ENCODE data around the gene SLC39A10. TPM values are rescaled to one million over a fixed set of nuclear protein-coding genes. Genes with fewer than 3 reads are reported as not detected.

SLC39A10 gene
- total and polyA plus RNA-seq, 9 of the 15 experiments (the other 6 are each of a cell fraction or from before 2014, with no cell fraction given): 12.5 to 40.1 (median 23.1) TPM

DNA sequence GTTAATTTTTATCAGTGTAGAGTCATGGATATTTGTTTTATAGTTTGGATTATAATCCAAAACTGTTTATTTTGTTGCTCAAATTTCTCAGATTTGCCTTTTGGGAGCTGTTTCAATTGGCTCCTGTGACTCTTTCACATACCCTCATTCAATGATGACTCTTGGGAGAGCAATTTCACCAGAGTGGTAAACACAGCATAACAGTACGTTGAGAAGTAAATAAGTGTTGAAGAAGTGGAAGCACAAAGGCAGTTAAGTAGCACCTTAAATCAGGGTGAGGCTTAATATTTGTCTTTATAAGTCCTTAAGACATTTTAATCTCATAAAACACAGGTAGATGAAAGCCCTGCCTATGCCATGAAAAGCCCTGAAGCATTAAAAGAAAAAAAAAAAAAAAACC is 17.1 kb upstream of the SLC39A10 start:
- H3K9me1 ChIP-seq (ENCODE audit: control insufficient read depth, insufficient read depth, low read length): no peaks in the 10 kb centered on the region
- H3K27me3 ChIP-seq (ENCODE audit: control insufficient read depth in 2 of 2, insufficient read depth in 2 of 2, low read length in 2 of 2): no peaks in the 10 kb centered on the region
- no peak overlapping the region for H3K4me3 ChIP-seq
- H3K4me2 ChIP-seq (ENCODE audit: insufficient read depth, low read length): no peak overlapping the region
- H3K9me3 ChIP-seq (replicated peaks; ENCODE audit: control insufficient read depth, insufficient read depth, low read depth, low read length): no peaks in the 10 kb centered on the region
- no TSS peak for BruUV-seq (replicated peaks)
- FAIRE-seq: no peak
- H2AFZ ChIP-seq (ENCODE audit: low read depth, low read length): no peak overlapping the region
- CTCF ChIA-PET (ENCODE audit: low intra/inter-chr PET ratio): no interaction called here
- H3K79me2 ChIP-seq (ENCODE audit: control insufficient read depth, insufficient read depth, low read length): no peaks in the 10 kb centered on the region
- no peak overlapping the region for H3K27ac ChIP-seq (ENCODE audit: extremely low read depth, low read depth, low read length)
- H3K36me3 ChIP-seq (ENCODE audit: control insufficient read depth, insufficient read depth, low read length): no peaks in the 10 kb centered on the region
- DNase-seq (ENCODE audit: extremely low read depth in 1 of 4, low spot score in 3 of 4): no peak
- no peak for ATAC-seq
- no peak overlapping the region for H3K9ac ChIP-seq (ENCODE audit: insufficient read depth in 1 of 2, low read depth in 2 of 2, low read length in 2 of 2)
- POLR2A ChIA-PET: no interaction called here
- in situ Hi-C loops (cut with MboI) (no loop called here), intact Hi-C loops (cut with micrococcal nuclease) (no loop called here)
- no peaks in the 10 kb centered on the region for H4K20me1 ChIP-seq (replicated peaks; ENCODE audit: control insufficient read depth, insufficient read depth, low read length)
- TF ChIP-seq ZKSCAN3 (CRISPR knock-in tag; IDR thresholded peaks at IDR 0.05) (no peak), TCF7L2 (IDR thresholded peaks at IDR 0.05; ENCODE audit: low read depth, low read length) (no peak), POLR2A (conservative IDR thresholded peaks at IDR 0.05) (no peak), FOXJ3 (CRISPR knock-in tag; IDR thresholded peaks at IDR 0.05) (no peak), HDAC3 (IDR thresholded peaks at IDR 0.05; ENCODE audit: borderline replicate concordance, partially characterized antibody) (no peak), ZNF324 (CRISPR knock-in tag; IDR thresholded peaks at IDR 0.05) (no peak), ZKSCAN1 (IDR thresholded peaks at IDR 0.05; ENCODE audit: low read depth, low read length) (no peak), MEF2A (IDR thresholded peaks at IDR 0.05; ENCODE audit: control insufficient read depth, low read depth, low read length) (no peak), STAG1 (CRISPR knock-in tag; IDR thresholded peaks at IDR 0.05; ENCODE audit: borderline replicate concordance) (no peak)
- TF ChIP-seq, protein P1, sequence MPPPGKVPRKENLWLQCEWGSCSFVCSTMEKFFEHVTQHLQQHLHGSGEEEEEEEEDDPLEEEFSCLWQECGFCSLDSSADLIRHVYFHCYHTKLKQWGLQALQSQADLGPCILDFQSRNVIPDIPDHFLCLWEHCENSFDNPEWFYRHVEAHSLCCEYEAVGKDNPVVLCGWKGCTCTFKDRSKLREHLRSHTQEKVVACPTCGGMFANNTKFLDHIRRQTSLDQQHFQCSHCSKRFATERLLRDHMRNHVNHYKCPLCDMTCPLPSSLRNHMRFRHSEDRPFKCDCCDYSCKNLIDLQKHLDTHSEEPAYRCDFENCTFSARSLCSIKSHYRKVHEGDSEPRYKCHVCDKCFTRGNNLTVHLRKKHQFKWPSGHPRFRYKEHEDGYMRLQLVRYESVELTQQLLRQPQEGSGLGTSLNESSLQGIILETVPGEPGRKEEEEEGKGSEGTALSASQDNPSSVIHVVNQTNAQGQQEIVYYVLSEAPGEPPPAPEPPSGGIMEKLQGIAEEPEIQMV (tag; conservative IDR thresholded peaks at IDR 0.05; ENCODE audit: low read depth): no peak
- TF ChIP-seq, protein P2, sequence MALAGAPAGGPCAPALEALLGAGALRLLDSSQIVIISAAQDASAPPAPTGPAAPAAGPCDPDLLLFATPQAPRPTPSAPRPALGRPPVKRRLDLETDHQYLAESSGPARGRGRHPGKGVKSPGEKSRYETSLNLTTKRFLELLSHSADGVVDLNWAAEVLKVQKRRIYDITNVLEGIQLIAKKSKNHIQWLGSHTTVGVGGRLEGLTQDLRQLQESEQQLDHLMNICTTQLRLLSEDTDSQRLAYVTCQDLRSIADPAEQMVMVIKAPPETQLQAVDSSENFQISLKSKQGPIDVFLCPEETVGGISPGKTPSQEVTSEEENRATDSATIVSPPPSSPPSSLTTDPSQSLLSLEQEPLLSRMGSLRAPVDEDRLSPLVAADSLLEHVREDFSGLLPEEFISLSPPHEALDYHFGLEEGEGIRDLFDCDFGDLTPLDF (CRISPR knock-in tag; IDR thresholded peaks at IDR 0.05): no peak
- 86% methylated on average over 1 of the region's 1 CpG for WGBS (ENCODE audit: insufficient coverage, low coverage, missing lambda C conversion rate)
- peaks cover 0 to 7% of the 10 kb centered on the region in 2 experiments; a peak in 4 of 5 replicates for H3K4me1 ChIP-seq (replicated peaks in 1 of 2; ENCODE audit: control insufficient read depth in 2 of 2, insufficient read depth in 2 of 2, low read length in 2 of 2)

Measured in K562 (cell line).